ENCODE data around the gene ACMSD.
"Not testable (repeated sequence)": the region's sequence is repeated elsewhere in the genome, so short reads cannot be mapped to it uniquely, and the experiment has no call there.

The ACMSD gene

GRCh38 chr2:134845028-134845427, 6.6 kb downstream of the ACMSD start:
- Histone ChIP-seq H3K9ac (ENCODE audit: low read length) (no peak overlapping the region), H2BK120ac (ENCODE audit: insufficient read depth, low read length, poor library complexity) (no peak overlapping the region), H3K36me3 (ENCODE audit: control insufficient read depth in 1 of 2, insufficient read depth in 2 of 2, low read length in 2 of 2) (no peaks in the 10 kb centered on the region), H3K4me2 (ENCODE audit: low read length) (no peak overlapping the region), H3K79me1 (ENCODE audit: low read length) (no peaks in the 10 kb centered on the region), H3K14ac (ENCODE audit: low read length) (no peak overlapping the region), H4K91ac (ENCODE audit: low read depth, low read length) (no peak overlapping the region), H4K12ac (ENCODE audit: low read depth, low read length) (no peak overlapping the region), H2AFZ (ENCODE audit: insufficient read depth, low read length, poor library complexity) (no peak overlapping the region), H3K4me1 (ENCODE audit: control insufficient read depth in 1 of 2, insufficient read depth in 2 of 2, low read length in 2 of 2) (peaks cover 5 to 7% of the 10 kb centered on the region in 2 experiments), H2BK12ac (ENCODE audit: low read length) (no peak overlapping the region), H3K27me3 (ENCODE audit: insufficient read depth, low read length) (no peaks in the 10 kb centered on the region), H3K79me2 (ENCODE audit: control insufficient read depth, insufficient read depth, low read length, poor library complexity) (no peaks in the 10 kb centered on the region), H2AK5ac (ENCODE audit: low read length) (no peak overlapping the region), H3K4me3 (ENCODE audit: low read depth, low read length) (no peak overlapping the region), H3K27ac (ENCODE audit: low read depth, low read length) (no peak overlapping the region), H3K4ac (ENCODE audit: low read depth, low read length) (no peak overlapping the region), H3K23ac (ENCODE audit: low read length) (no peak overlapping the region), H3K9me3 (ENCODE audit: insufficient read depth, low read depth, low read length) (no peaks in the 10 kb centered on the region), H2BK5ac (ENCODE audit: low read depth, low read length, poor library complexity) (no peak overlapping the region), H4K8ac (ENCODE audit: low read depth, low read length) (no peak overlapping the region), H3K18ac (ENCODE audit: low read length) (no peak overlapping the region)
- 100% methylated on average over 1 of the region's 2 CpGs for WGBS (ENCODE audit: extremely low coverage, insufficient coverage, insufficient read length)
- no peak for DNase-seq

- H2BK120ac ChIP-seq (ENCODE audit: insufficient read depth, low read length, poor library complexity) = no peak overlapping the region
- WGBS (ENCODE audit: extremely low coverage, insufficient coverage, insufficient read length) = no CpG with 5 or more reads among the region's 2 CpGs
Observed at GRCh38 chr2:134845719-134846118, 7.3 kb downstream of the ACMSD start.

GRCh38 chr2:134846213-134846612, 7.8 kb downstream of the ACMSD start:
- Histone ChIP-seq H3K36me3 (ENCODE audit: control insufficient read depth in 1 of 2, insufficient read depth in 2 of 2, low read length in 2 of 2) (no peaks in the 10 kb centered on the region), H3K23ac (ENCODE audit: low read length) (no peak overlapping the region), H3K18ac (ENCODE audit: low read length) (no peak overlapping the region), H3K4me2 (ENCODE audit: low read length) (no peak overlapping the region), H3K27me3 (ENCODE audit: insufficient read depth, low read length) (no peaks in the 10 kb centered on the region), H2AK5ac (ENCODE audit: low read length) (no peak overlapping the region), H4K8ac (ENCODE audit: low read depth, low read length) (no peak overlapping the region), H3K79me1 (ENCODE audit: low read length) (no peaks in the 10 kb centered on the region), H2AFZ (ENCODE audit: insufficient read depth, low read length, poor library complexity) (no peak overlapping the region), H3K4me1 (ENCODE audit: control insufficient read depth in 1 of 2, insufficient read depth in 2 of 2, low read length in 2 of 2) (peaks cover 5 to 7% of the 10 kb centered on the region in 2 experiments), H2BK12ac (ENCODE audit: low read length) (no peak overlapping the region), H3K4ac (ENCODE audit: low read depth, low read length) (no peak overlapping the region), H2BK120ac (ENCODE audit: insufficient read depth, low read length, poor library complexity) (no peak overlapping the region), H3K9me3 (ENCODE audit: insufficient read depth, low read depth, low read length) (no peaks in the 10 kb centered on the region), H4K91ac (ENCODE audit: low read depth, low read length) (no peak overlapping the region), H3K27ac (ENCODE audit: low read depth, low read length) (no peak overlapping the region), H4K12ac (ENCODE audit: low read depth, low read length) (no peak overlapping the region), H3K4me3 (ENCODE audit: low read depth, low read length) (no peak overlapping the region), H3K9ac (ENCODE audit: low read length) (no peak overlapping the region), H3K14ac (ENCODE audit: low read length) (no peak overlapping the region), H3K79me2 (ENCODE audit: control insufficient read depth, insufficient read depth, low read length, poor library complexity) (no peaks in the 10 kb centered on the region), H2BK5ac (ENCODE audit: low read depth, low read length, poor library complexity) (no peak overlapping the region)
- no CpG with 5 or more reads among the region's 1 CpG for WGBS (ENCODE audit: extremely low coverage, insufficient coverage, insufficient read length)
- DNase-seq = no peak

More at GRCh38 chr2:134845719-134846118, 7.3 kb downstream of the ACMSD start:
- H3K4me1 ChIP-seq (ENCODE audit: control insufficient read depth in 1 of 2, insufficient read depth in 2 of 2, low read length in 2 of 2) = peaks cover 5 to 7% of the 10 kb centered on the region in 2 experiments
- H4K8ac ChIP-seq (ENCODE audit: low read depth, low read length) = no peak overlapping the region
- H3K36me3 ChIP-seq (ENCODE audit: control insufficient read depth in 1 of 2, insufficient read depth in 2 of 2, low read length in 2 of 2) = no peaks in the 10 kb centered on the region
- H4K91ac ChIP-seq (ENCODE audit: low read depth, low read length) = no peak overlapping the region
- no peak overlapping the region for H2AFZ ChIP-seq (ENCODE audit: insufficient read depth, low read length, poor library complexity)
- no peak overlapping the region for H3K23ac ChIP-seq (ENCODE audit: low read length)
- no peak overlapping the region for H2BK5ac ChIP-seq (ENCODE audit: low read depth, low read length, poor library complexity)
- no peak overlapping the region for H2BK12ac ChIP-seq (ENCODE audit: low read length)
- H2AK5ac ChIP-seq (ENCODE audit: low read length) = no peak overlapping the region
- no peaks in the 10 kb centered on the region for H3K9me3 ChIP-seq (ENCODE audit: insufficient read depth, low read depth, low read length)
- H3K4ac ChIP-seq (ENCODE audit: low read depth, low read length) = no peak overlapping the region
- H3K27me3 ChIP-seq (ENCODE audit: insufficient read depth, low read length) = no peaks in the 10 kb centered on the region
- H4K12ac ChIP-seq (ENCODE audit: low read depth, low read length) = no peak overlapping the region
- no peak overlapping the region for H3K4me2 ChIP-seq (ENCODE audit: low read length)
- H3K9ac ChIP-seq (ENCODE audit: low read length) = no peak overlapping the region
- no peaks in the 10 kb centered on the region for H3K79me1 ChIP-seq (ENCODE audit: low read length)
- H3K14ac ChIP-seq (ENCODE audit: low read length) = no peak overlapping the region
- no peak overlapping the region for H3K27ac ChIP-seq (ENCODE audit: low read depth, low read length)
- no peak overlapping the region for H3K4me3 ChIP-seq (ENCODE audit: low read depth, low read length)
- no peak overlapping the region for H3K18ac ChIP-seq (ENCODE audit: low read length)
- no peak for DNase-seq
- H3K79me2 ChIP-seq (ENCODE audit: control insufficient read depth, insufficient read depth, low read length, poor library complexity) = no peaks in the 10 kb centered on the region

- not testable (repeated sequence) for H3K4me3 ChIP-seq (ENCODE audit: low read depth, low read length); H3K79me2 ChIP-seq (ENCODE audit: control insufficient read depth, insufficient read depth, low read length, poor library complexity); H4K8ac ChIP-seq (ENCODE audit: low read depth, low read length); H3K36me3 ChIP-seq (ENCODE audit: control insufficient read depth in 1 of 2, insufficient read depth in 2 of 2, low read length in 2 of 2); H4K12ac ChIP-seq (ENCODE audit: low read depth, low read length); H3K4me2 ChIP-seq (ENCODE audit: low read length); H3K79me1 ChIP-seq (ENCODE audit: low read length); H4K91ac ChIP-seq (ENCODE audit: low read depth, low read length); DNase-seq; H2AFZ ChIP-seq (ENCODE audit: insufficient read depth, low read length, poor library complexity); H2BK120ac ChIP-seq (ENCODE audit: insufficient read depth, low read length, poor library complexity); H2AK5ac ChIP-seq (ENCODE audit: low read length); H3K18ac ChIP-seq (ENCODE audit: low read length); H3K9me3 ChIP-seq (ENCODE audit: insufficient read depth, low read depth, low read length); H2BK12ac ChIP-seq (ENCODE audit: low read length); H3K23ac ChIP-seq (ENCODE audit: low read length); H3K4me1 ChIP-seq (ENCODE audit: control insufficient read depth in 1 of 2, insufficient read depth in 2 of 2, low read length in 2 of 2); H3K27ac ChIP-seq (ENCODE audit: low read depth, low read length); H3K27me3 ChIP-seq (ENCODE audit: insufficient read depth, low read length); H2BK5ac ChIP-seq (ENCODE audit: low read depth, low read length, poor library complexity); H3K4ac ChIP-seq (ENCODE audit: low read depth, low read length); H3K14ac ChIP-seq (ENCODE audit: low read length); H3K9ac ChIP-seq (ENCODE audit: low read length)
- WGBS (ENCODE audit: extremely low coverage, insufficient coverage, insufficient read length) = no CpG with 5 or more reads among the region's 5 CpGs
Observed at GRCh38 chr2:134847582-134847981, 9.2 kb downstream of the ACMSD start.

Measured in trophoblast cell (in vitro differentiated cells and primary cell).